HG03342 (cell line): Measurements from ENCODE around the gene ABTB1.
A peak's percentile ranks its signal among the peaks of the same experiment; 100 is the strongest.
"Not testable (repeated sequence)": the region's sequence is repeated elsewhere in the genome, so short reads cannot be mapped to it uniquely, and the experiment has no call there.

ENCODE experiments used
- ATAC-seq: cut with Tn5 transposase; IDR thresholded peaks from one replicate; pipeline ENCODE4 v1.9.1; 2021; ENCODE audit warnings: mild to moderate bottlenecking, moderate library complexity; ENCODE audit not compliant: unreplicated experiment

ABTB1 gene

GRCh38 chr3:127671523-127672428 lies 976 bp upstream of the ABTB1 start:
- peak; percentile 24 for ATAC-seq

- ATAC-seq, result peak; percentile 30
Measured at GRCh38 chr3:127673191-127674100, 694 bp downstream of the ABTB1 start.

GRCh38 chr3:127674101-127674721 lies 1.5 kb downstream of the ABTB1 start:
- ATAC-seq, result no peak

- no peak for ATAC-seq
Measured at GRCh38 chr3:127674790-127675189, 2.0 kb downstream of the ABTB1 start.

GRCh38 chr3:127675651-127676391 lies 3.1 kb downstream of the ABTB1 start:
- no peak for ATAC-seq

GRCh38 chr3:127676456-127676855 lies 3.7 kb downstream of the ABTB1 start:
- no peak for ATAC-seq

GRCh38 chr3:127676921-127677351 lies 4.2 kb downstream of the ABTB1 start:
- no peak for ATAC-seq

- ATAC-seq, result no peak
Measured at GRCh38 chr3:127677541-127678314, 5.0 kb downstream of the ABTB1 start.

GRCh38 chr3:127678315-127678599 lies 5.5 kb downstream of the ABTB1 start:
- ATAC-seq, result no peak

- no peak for ATAC-seq
Measured at GRCh38 chr3:127678611-127679533, 6.1 kb downstream of the ABTB1 start.

GRCh38 chr3:127679534-127680145 lies 6.9 kb downstream of the ABTB1 start:
- ATAC-seq, result no peak

- ATAC-seq, result no peak
Measured at GRCh38 chr3:127680146-127680661, 7.5 kb downstream of the ABTB1 start.

- no peak for ATAC-seq
Measured at GRCh38 chr3:127680798-127681221, 8.1 kb downstream of the ABTB1 start.

- not testable (repeated sequence) for ATAC-seq
Measured at GRCh38 chr3:127682175-127682554, 9.4 kb downstream of the ABTB1 start.

GRCh38 chr3:127682561-127682960 lies 9.8 kb downstream of the ABTB1 start:
- no peak for ATAC-seq

- ATAC-seq, result no peak
Measured at GRCh38 chr3:127684871-127685707, 12.3 kb downstream of the ABTB1 start.
